ENCODE measurements around the gene MYO9B. TPM values are rescaled to one million over a fixed set of nuclear protein-coding genes. Genes with fewer than 3 reads are reported as not detected.
"Not testable (repeated sequence)": the region's sequence is repeated elsewhere in the genome, so short reads cannot be mapped to it uniquely, and the experiment has no call there.

The MYO9B gene
- total and polyA plus RNA-seq, 2 donors (not counting 1 experiment from before 2014, with no cell fraction given): 32.5 to 52.5 TPM

DNA sequence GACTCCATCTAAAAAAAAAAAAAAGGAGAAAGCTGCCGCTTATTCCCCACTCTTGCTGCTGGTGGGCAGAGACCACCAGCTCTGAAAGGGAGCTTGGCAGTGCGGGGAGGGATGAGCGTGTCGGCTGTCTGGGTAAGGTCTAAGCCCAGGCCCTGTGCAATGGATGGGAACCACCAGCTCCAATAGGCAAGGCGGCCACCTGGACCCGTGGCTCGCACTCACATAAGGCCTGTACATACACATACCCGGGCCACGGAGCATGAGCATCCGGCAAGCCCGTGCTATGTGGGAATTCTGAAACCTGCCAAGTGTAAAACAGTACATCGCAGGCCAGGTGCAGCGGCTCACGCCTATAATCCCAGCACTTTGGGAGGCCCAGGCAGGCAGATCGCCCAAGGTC lies 83.0 kb downstream of the MYO9B start:
- Histone ChIP-seq H3K27ac (ENCODE audit: insufficient read depth, low read length) (no peak overlapping the region), H3K79me2 (ENCODE audit: control insufficient read depth, insufficient read depth, low read length) (no peaks in the 10 kb centered on the region), H3K9ac (ENCODE audit: insufficient read depth, low read length) (no peak overlapping the region), H3K4me3 (replicated peaks in 1 of 4; ENCODE audit: control extremely low read depth in 1 of 4, insufficient read depth in 1 of 4, low read depth in 3 of 4, low read length in 4 of 4) (no peak overlapping the region), H3K4me1 (ENCODE audit: control insufficient read depth, extremely low read depth, insufficient read depth, low read length) (no peaks in the 10 kb centered on the region), H3K27me3 (ENCODE audit: control insufficient read depth, insufficient read depth, low read length) (no peaks in the 10 kb centered on the region), H2AFZ (ENCODE audit: low read length) (no peak overlapping the region), H3K9me3 (ENCODE audit: control insufficient read depth, insufficient read depth, low read depth, low read length) (no peaks in the 10 kb centered on the region), H4K20me1 (ENCODE audit: control insufficient read depth, extremely low read depth, insufficient read depth, low read length) (no peaks in the 10 kb centered on the region), H3K36me3 (ENCODE audit: control insufficient read depth, insufficient read depth, low read length) (peaks cover 28% of the 10 kb centered on the region), H3K4me2 (ENCODE audit: extremely low read depth, insufficient read depth, low read length) (no peak overlapping the region)
- no peak for DNase-seq (ENCODE audit: low read depth in 2 of 2)
- TF ChIP-seq, protein P1, sequence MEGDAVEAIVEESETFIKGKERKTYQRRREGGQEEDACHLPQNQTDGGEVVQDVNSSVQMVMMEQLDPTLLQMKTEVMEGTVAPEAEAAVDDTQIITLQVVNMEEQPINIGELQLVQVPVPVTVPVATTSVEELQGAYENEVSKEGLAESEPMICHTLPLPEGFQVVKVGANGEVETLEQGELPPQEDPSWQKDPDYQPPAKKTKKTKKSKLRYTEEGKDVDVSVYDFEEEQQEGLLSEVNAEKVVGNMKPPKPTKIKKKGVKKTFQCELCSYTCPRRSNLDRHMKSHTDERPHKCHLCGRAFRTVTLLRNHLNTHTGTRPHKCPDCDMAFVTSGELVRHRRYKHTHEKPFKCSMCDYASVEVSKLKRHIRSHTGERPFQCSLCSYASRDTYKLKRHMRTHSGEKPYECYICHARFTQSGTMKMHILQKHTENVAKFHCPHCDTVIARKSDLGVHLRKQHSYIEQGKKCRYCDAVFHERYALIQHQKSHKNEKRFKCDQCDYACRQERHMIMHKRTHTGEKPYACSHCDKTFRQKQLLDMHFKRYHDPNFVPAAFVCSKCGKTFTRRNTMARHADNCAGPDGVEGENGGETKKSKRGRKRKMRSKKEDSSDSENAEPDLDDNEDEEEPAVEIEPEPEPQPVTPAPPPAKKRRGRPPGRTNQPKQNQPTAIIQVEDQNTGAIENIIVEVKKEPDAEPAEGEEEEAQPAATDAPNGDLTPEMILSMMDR (conservative IDR thresholded peaks at IDR 0.05 in 1 of 2, IDR thresholded peaks at IDR 0.05 in 1 of 2; ENCODE audit: low read depth in 1 of 2, low read length in 2 of 2): no peak
- no peak for TF ChIP-seq EZH2 (IDR thresholded peaks at IDR 0.05; ENCODE audit: low read length, missing control alignments)

- DNase-seq (ENCODE audit: low read depth in 2 of 2): peak in 1 of 2 donors; percentile 5
- H3K9me3 ChIP-seq (ENCODE audit: control insufficient read depth, insufficient read depth, low read depth, low read length): no peaks in the 10 kb centered on the region
- TF ChIP-seq, protein P1 (conservative IDR thresholded peaks at IDR 0.05 in 1 of 2, IDR thresholded peaks at IDR 0.05 in 1 of 2; ENCODE audit: low read depth in 1 of 2, low read length in 2 of 2): no peak
- no peak for TF ChIP-seq EZH2 (IDR thresholded peaks at IDR 0.05; ENCODE audit: low read length, missing control alignments)
- H4K20me1 ChIP-seq (ENCODE audit: control insufficient read depth, extremely low read depth, insufficient read depth, low read length): no peaks in the 10 kb centered on the region
- H2AFZ ChIP-seq (ENCODE audit: low read length): no peak overlapping the region
- no peak overlapping the region for H3K9ac ChIP-seq (ENCODE audit: insufficient read depth, low read length)
- H3K36me3 ChIP-seq (ENCODE audit: control insufficient read depth, insufficient read depth, low read length): peaks cover 27% of the 10 kb centered on the region
- no peaks in the 10 kb centered on the region for H3K79me2 ChIP-seq (ENCODE audit: control insufficient read depth, insufficient read depth, low read length)
- H3K27me3 ChIP-seq (ENCODE audit: control insufficient read depth, insufficient read depth, low read length): no peaks in the 10 kb centered on the region
- no peak overlapping the region for H3K27ac ChIP-seq (ENCODE audit: insufficient read depth, low read length)
- no peak overlapping the region for H3K4me2 ChIP-seq (ENCODE audit: extremely low read depth, insufficient read depth, low read length)
- H3K4me3 ChIP-seq (replicated peaks in 1 of 4; ENCODE audit: control extremely low read depth in 1 of 4, insufficient read depth in 1 of 4, low read depth in 3 of 4, low read length in 4 of 4): no peak overlapping the region
- no peaks in the 10 kb centered on the region for H3K4me1 ChIP-seq (ENCODE audit: control insufficient read depth, extremely low read depth, insufficient read depth, low read length)
Measured at GRCh38 chr19:17159466-17160393, 84.2 kb downstream of the MYO9B start.

- Histone ChIP-seq H3K27ac (ENCODE audit: insufficient read depth, low read length) (no peak overlapping the region), H3K4me3 (replicated peaks in 1 of 4; ENCODE audit: control extremely low read depth in 1 of 4, insufficient read depth in 1 of 4, low read depth in 3 of 4, low read length in 4 of 4) (no peak overlapping the region), H2AFZ (ENCODE audit: low read length) (no peak overlapping the region), H3K9me3 (ENCODE audit: control insufficient read depth, insufficient read depth, low read depth, low read length) (no peaks in the 10 kb centered on the region), H3K27me3 (ENCODE audit: control insufficient read depth, insufficient read depth, low read length) (no peaks in the 10 kb centered on the region), H3K4me2 (ENCODE audit: extremely low read depth, insufficient read depth, low read length) (no peak overlapping the region), H4K20me1 (ENCODE audit: control insufficient read depth, extremely low read depth, insufficient read depth, low read length) (no peaks in the 10 kb centered on the region), H3K36me3 (ENCODE audit: control insufficient read depth, insufficient read depth, low read length) (peaks cover 24% of the 10 kb centered on the region), H3K4me1 (ENCODE audit: control insufficient read depth, extremely low read depth, insufficient read depth, low read length) (no peaks in the 10 kb centered on the region), H3K79me2 (ENCODE audit: control insufficient read depth, insufficient read depth, low read length) (no peaks in the 10 kb centered on the region), H3K9ac (ENCODE audit: insufficient read depth, low read length) (no peak overlapping the region)
- DNase-seq (ENCODE audit: low read depth in 2 of 2): no peak
- TF ChIP-seq EZH2 (IDR thresholded peaks at IDR 0.05; ENCODE audit: low read length, missing control alignments): no peak
- TF ChIP-seq, protein P1 (conservative IDR thresholded peaks at IDR 0.05 in 1 of 2, IDR thresholded peaks at IDR 0.05 in 1 of 2; ENCODE audit: low read depth in 1 of 2, low read length in 2 of 2): no peak
Measured at GRCh38 chr19:17160908-17161307, 85.3 kb downstream of the MYO9B start.

- peaks cover 24% of the 10 kb centered on the region for H3K36me3 ChIP-seq (ENCODE audit: control insufficient read depth, insufficient read depth, low read length)
- not testable (repeated sequence) for H3K4me3 ChIP-seq (replicated peaks in 1 of 4; ENCODE audit: control extremely low read depth in 1 of 4, insufficient read depth in 1 of 4, low read depth in 3 of 4, low read length in 4 of 4); H2AFZ ChIP-seq (ENCODE audit: low read length); H3K9ac ChIP-seq (ENCODE audit: insufficient read depth, low read length); H3K4me2 ChIP-seq (ENCODE audit: extremely low read depth, insufficient read depth, low read length); H3K27me3 ChIP-seq (ENCODE audit: control insufficient read depth, insufficient read depth, low read length); H4K20me1 ChIP-seq (ENCODE audit: control insufficient read depth, extremely low read depth, insufficient read depth, low read length); H3K27ac ChIP-seq (ENCODE audit: insufficient read depth, low read length); H3K4me1 ChIP-seq (ENCODE audit: control insufficient read depth, extremely low read depth, insufficient read depth, low read length); H3K79me2 ChIP-seq (ENCODE audit: control insufficient read depth, insufficient read depth, low read length); DNase-seq (ENCODE audit: low read depth in 2 of 2); H3K9me3 ChIP-seq (ENCODE audit: control insufficient read depth, insufficient read depth, low read depth, low read length)
Measured at GRCh38 chr19:17162131-17162530, 86.6 kb downstream of the MYO9B start.
